Mammary epithelial cell (primary cell): ENCODE data around the gene NCKAP5.

Experiments used
- EZH2 ChIP-seq: IDR thresholded peaks from 2 replicates; pipeline ENCODE4 v1.6.1; 2012; ENCODE audit warnings: low read length, inconsistent platforms, borderline replicate concordance
- TF ChIP-seq, protein P1 (sequence below), 2 donors: IDR thresholded peaks in 1 of 2; conservative IDR thresholded peaks in 1 of 2; 2 replicates each; pipeline ENCODE4 v1.5.1; 2011 to 2012; ENCODE audit warnings: inconsistent platforms in 2 of 2, low read length in 2 of 2, mild to moderate bottlenecking in 2 of 2, control low read depth in 1 of 2, low read depth in 1 of 2; ENCODE audit not compliant: insufficient read depth in 1 of 2; ENCODE audit errors: extremely low read depth in 1 of 2

DNA sequence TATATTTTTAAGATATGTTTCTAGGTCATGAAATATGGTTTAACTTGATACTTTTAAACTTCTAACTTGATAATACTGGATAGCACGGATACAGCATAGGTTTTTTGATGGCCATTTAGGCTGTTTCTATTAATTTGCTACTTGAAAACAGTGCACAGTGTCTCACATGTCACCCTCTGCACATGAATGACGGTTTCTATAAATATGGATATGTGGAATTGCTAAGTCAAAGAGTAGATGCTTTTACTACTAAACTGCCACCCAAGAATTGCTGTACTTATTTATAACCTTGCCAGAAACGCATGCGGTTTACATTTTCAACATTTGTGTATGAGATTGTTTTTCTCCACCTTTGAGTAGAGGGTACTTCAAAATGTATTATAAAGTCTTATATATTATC, 723.7 kb downstream of the NCKAP5 start:
- TF ChIP-seq, protein P1, sequence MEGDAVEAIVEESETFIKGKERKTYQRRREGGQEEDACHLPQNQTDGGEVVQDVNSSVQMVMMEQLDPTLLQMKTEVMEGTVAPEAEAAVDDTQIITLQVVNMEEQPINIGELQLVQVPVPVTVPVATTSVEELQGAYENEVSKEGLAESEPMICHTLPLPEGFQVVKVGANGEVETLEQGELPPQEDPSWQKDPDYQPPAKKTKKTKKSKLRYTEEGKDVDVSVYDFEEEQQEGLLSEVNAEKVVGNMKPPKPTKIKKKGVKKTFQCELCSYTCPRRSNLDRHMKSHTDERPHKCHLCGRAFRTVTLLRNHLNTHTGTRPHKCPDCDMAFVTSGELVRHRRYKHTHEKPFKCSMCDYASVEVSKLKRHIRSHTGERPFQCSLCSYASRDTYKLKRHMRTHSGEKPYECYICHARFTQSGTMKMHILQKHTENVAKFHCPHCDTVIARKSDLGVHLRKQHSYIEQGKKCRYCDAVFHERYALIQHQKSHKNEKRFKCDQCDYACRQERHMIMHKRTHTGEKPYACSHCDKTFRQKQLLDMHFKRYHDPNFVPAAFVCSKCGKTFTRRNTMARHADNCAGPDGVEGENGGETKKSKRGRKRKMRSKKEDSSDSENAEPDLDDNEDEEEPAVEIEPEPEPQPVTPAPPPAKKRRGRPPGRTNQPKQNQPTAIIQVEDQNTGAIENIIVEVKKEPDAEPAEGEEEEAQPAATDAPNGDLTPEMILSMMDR (conservative IDR thresholded peaks at IDR 0.05 in 1 of 2, IDR thresholded peaks at IDR 0.05 in 1 of 2; ENCODE audit: extremely low read depth in 1 of 2, insufficient read depth in 1 of 2, low read depth in 1 of 2, low read length in 2 of 2): no peak
- TF ChIP-seq EZH2: no peak
